K562 (cell line): ENCODE measurements around the gene SLC4A11. TPM values are rescaled to one million over a fixed set of nuclear protein-coding genes. Genes with fewer than 3 reads are reported as not detected.

Experiments used
- ATF7 ChIP-seq: fragments of 450-650 bp; IDR thresholded peaks from 2 replicates; pipeline ENCODE4 v1.7.1; 2014; ENCODE audit warnings: mild to moderate bottlenecking, moderate library complexity
- BHLHE40 ChIP-seq: IDR thresholded peaks from 2 replicates; pipeline ENCODE4 v1.6.1; 2011; ENCODE audit warnings: low read length, improper control_type of control experiment
- BMI1 ChIP-seq: fragments of 150-350 bp; IDR thresholded peaks from 2 replicates; pipeline ENCODE4 v1.6.1; 2014; ENCODE audit warnings: low read length
- FOXA3 ChIP-seq, 2 experiments: fragments of 450-650 bp in 1 of 2; sonication (generic) in 1 of 2; formaldehyde crosslinking; IDR thresholded peaks in 1 of 2; conservative IDR thresholded peaks in 1 of 2; 2 replicates each; pipeline versions ENCODE4 v1.4.0 to v1.8.0; 2020 to 2022; ENCODE audit warnings: mild to moderate bottlenecking in 2 of 2, missing genetic modification reagents in 1 of 2
- FOXP1 ChIP-seq: sonication (generic); formaldehyde crosslinking; IDR thresholded peaks from 2 replicates; pipeline ENCODE4 v1.8.0; 2022; ENCODE audit warnings: mild to moderate bottlenecking, missing genetic modification reagents
- NCOA2 ChIP-seq, 2 experiments: fragments of 450-650 bp; IDR thresholded peaks; 2 replicates each; pipeline ENCODE4 v1.6.1; 2018; ENCODE audit warnings: mild to moderate bottlenecking in 2 of 2, moderate library complexity in 1 of 2; ENCODE audit not compliant: partially characterized antibody in 2 of 2
- POLR2B ChIP-seq: fragments of 450-650 bp; IDR thresholded peaks from 2 replicates; pipeline ENCODE4 v1.6.1; 2018; ENCODE audit warnings: low read depth; ENCODE audit not compliant: partially characterized antibody
- TOE1 ChIP-seq, 2 experiments: fragments of 450-650 bp in 1 of 2; sonication (generic) in 1 of 2; formaldehyde crosslinking in 1 of 2; IDR thresholded peaks; 2 replicates each; pipeline versions ENCODE4 v1.7.1 to v1.8.0; 2016 to 2022; ENCODE audit warnings: borderline replicate concordance in 2 of 2, mild to moderate bottlenecking in 2 of 2, antibody characterized with exemption in 1 of 2, inconsistent platforms in 1 of 2, low read depth in 1 of 2, missing genetic modification reagents in 1 of 2, moderate library complexity in 1 of 2
- polyA plus RNA-seq, 8 experiments: library from polyadenylated mRNA; depleted of rRNA in 4 of 8; stranded (reverse) in 5 of 8; unstranded in 3 of 8; fragments of >200 nt; fragmentation: Nextera tagmentation in 2 of 8; fragmentation: Illumina TruSeq in 1 of 8; extraction: Ambion mirVana in 2 of 8; extraction: Trizol in 1 of 8; gene quantifications; 2 replicates each; pipeline versions ENCODE4 v1.2.1 to v1.2.3, GENCODE V29; 2011 to 2014; ENCODE audit warnings: inconsistent platforms in 1 of 8, missing spikeins in 1 of 8
- total RNA-seq, 7 experiments: library from RNA; depleted of rRNA in 6 of 7; stranded (reverse); fragments of >200 nt in 6 of 7; fragmentation: Illumina TruSeq in 2 of 7; extraction: Trizol in 2 of 7; gene quantifications; 2 replicates each; pipeline versions ENCODE4 v1.2.1 to v1.2.3, GENCODE V29; 2011 to 2021; ENCODE audit warnings: low replicate concordance in 1 of 7
- TF ChIP-seq, protein P1 (sequence below): conservative IDR thresholded peaks from 2 replicates; pipeline ENCODE4 v1.6.1; 2011; ENCODE audit warnings: low read depth, mild to moderate bottlenecking, low read length; ENCODE audit not compliant: control insufficient read depth

The SLC4A11 gene
- total and polyA plus RNA-seq, 9 of the 15 experiments (the other 6 are each of a cell fraction or from before 2014, with no cell fraction given), result 0.10 to 2.0 (median 0.20) TPM

DNA sequence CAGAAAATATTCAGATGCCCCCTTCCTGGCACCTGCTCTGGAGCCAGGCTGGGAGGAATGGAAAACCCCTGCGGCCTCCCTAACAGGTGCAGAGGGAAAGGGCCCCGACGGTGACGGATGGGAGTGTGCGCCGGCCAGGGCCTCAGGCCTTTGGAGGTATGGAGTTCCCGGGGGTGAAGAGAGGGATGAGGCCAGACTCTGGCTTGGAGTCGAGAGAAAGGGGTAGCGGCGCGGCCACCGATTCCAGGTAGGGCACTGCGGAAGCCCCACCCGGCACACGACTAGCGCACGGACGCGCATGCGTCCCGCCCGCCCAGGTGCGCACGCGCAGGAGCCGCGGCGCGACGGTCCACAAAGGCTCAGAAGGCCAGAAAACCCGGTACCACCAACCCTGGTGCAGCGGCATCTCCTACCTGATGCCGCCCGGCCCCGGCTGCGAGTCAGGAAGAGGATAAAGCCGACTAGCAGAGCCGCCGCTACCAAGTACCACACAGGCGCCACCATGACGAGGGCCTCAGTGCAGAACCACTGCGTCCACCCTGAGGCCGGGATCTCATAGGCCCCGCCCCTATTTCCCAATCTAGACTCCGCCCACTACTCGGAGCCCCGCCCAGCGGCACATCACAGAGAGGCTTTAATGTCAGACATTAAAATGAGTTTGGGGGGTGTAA is 34.7 kb downstream of the SLC4A11 start, which contains the start of gene DDRGK1 (continued):
- TF ChIP-seq TOE1 (IDR thresholded peaks at IDR 0.05; ENCODE audit: borderline replicate concordance) (no peak), TOE1 (CRISPR knock-in tag; IDR thresholded peaks at IDR 0.05; ENCODE audit: borderline replicate concordance, low read depth) (no peak), NCOA2 (IDR thresholded peaks at IDR 0.05; ENCODE audit: partially characterized antibody in 2 of 2) (no peak), POLR2B (peak; percentile 88), ATF7 (peak; percentile 53; the same call in 1 of the 2 replicates), BHLHE40 (peak; percentile 84), FOXA3 (CRISPR knock-in tag; conservative IDR thresholded peaks at IDR 0.05 in 1 of 2, IDR thresholded peaks at IDR 0.05 in 1 of 2) (0 out of 4 replicates have a peak, but pooled peaks of 1 of the 2 experiments have one; percentile 72), BMI1 (no peak), FOXP1 (CRISPR knock-in tag) (peak; percentile 68; the same call in 1 of the 2 replicates)
- TF ChIP-seq, protein P1, sequence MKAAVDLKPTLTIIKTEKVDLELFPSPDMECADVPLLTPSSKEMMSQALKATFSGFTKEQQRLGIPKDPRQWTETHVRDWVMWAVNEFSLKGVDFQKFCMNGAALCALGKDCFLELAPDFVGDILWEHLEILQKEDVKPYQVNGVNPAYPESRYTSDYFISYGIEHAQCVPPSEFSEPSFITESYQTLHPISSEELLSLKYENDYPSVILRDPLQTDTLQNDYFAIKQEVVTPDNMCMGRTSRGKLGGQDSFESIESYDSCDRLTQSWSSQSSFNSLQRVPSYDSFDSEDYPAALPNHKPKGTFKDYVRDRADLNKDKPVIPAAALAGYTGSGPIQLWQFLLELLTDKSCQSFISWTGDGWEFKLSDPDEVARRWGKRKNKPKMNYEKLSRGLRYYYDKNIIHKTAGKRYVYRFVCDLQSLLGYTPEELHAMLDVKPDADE, result no peak
